Measurements from ENCODE around the gene DIPK2A. TPM values are rescaled to one million over a fixed set of nuclear protein-coding genes. Genes with fewer than 3 reads are reported as not detected.

DIPK2A gene
- total and polyA plus RNA-seq, 2 experiments from 2014 or later, result 19.0 to 38.5 TPM

GRCh38 chr3:143972505-143973258, 1.1 kb downstream of the DIPK2A start:
- peak; percentile 84 for DNase-seq (ENCODE audit: low spot score)
- H3K9me2 ChIP-seq (ENCODE audit: insufficient read depth), result no peaks in the 10 kb centered on the region
- peaks cover 47% of the 10 kb centered on the region for H3K79me2 ChIP-seq (replicated peaks; ENCODE audit: insufficient read depth)
- no peaks in the 10 kb centered on the region for H3K27me3 ChIP-seq (ENCODE audit: insufficient read depth)
- H2AFZ ChIP-seq, result no peak overlapping the region
- peaks cover 9% of the 10 kb centered on the region; the same call in 1 of the 2 replicates for H4K20me1 ChIP-seq (replicated peaks; ENCODE audit: insufficient read depth)
- no peaks in the 10 kb centered on the region for H3K36me3 ChIP-seq (ENCODE audit: insufficient read depth)
- peak overlapping the region; percentile 88 for H3K4me2 ChIP-seq
- peaks cover 4% of the 10 kb centered on the region; the same call in 1 of the 3 replicates for H3K36me3 Mint-ChIP-seq (ENCODE audit: low read depth)
- H3K27ac Mint-ChIP-seq, result peak overlapping the region; percentile 80
- H3K27ac ChIP-seq (ENCODE audit: low read depth), result no peak overlapping the region
- peak overlapping the region; percentile 94 for H3K4me3 Mint-ChIP-seq
- H3K4me1 ChIP-seq (ENCODE audit: insufficient read depth), result peaks cover 30% of the 10 kb centered on the region
- no peaks in the 10 kb centered on the region for H3F3A ChIP-seq (replicated peaks; ENCODE audit: low read depth)
- peak overlapping the region; percentile 91 for H3K4me3 ChIP-seq
- peaks cover 13% of the 10 kb centered on the region for H3K27me3 Mint-ChIP-seq (ENCODE audit: insufficient read depth, low read depth, poor library complexity)
- H3K4me1 Mint-ChIP-seq, result peaks cover 38% of the 10 kb centered on the region
- ATAC-seq, result peak; percentile 31
- no peaks in the 10 kb centered on the region; the same call in 2 of the 3 replicates for H3K9me3 Mint-ChIP-seq
- TF ChIP-seq ZNF331 (CRISPR knock-in tag; IDR thresholded peaks at IDR 0.05; ENCODE audit: low read depth) (no peak), POLR2AphosphoS5 (IDR thresholded peaks at IDR 0.05; ENCODE audit: low read depth) (no peak), STAT1 (IDR thresholded peaks at IDR 0.05; ENCODE audit: unreplicated experiment) (no peak), ZNF462 (CRISPR knock-in tag; IDR thresholded peaks at IDR 0.05) (no peak), EZH2phosphoT487 (IDR thresholded peaks at IDR 0.05; ENCODE audit: unreplicated experiment) (no peak), CTCF (conservative IDR thresholded peaks at IDR 0.05; ENCODE audit: low read depth in 2 of 2) (peak in 1 of 2 experiments; percentile 57), NANOG (IDR thresholded peaks at IDR 0.05; ENCODE audit: borderline replicate concordance) (no peak), ETS1 (IDR thresholded peaks at IDR 0.05) (no peak), JUNB (IDR thresholded peaks at IDR 0.05; ENCODE audit: unreplicated experiment) (no peak), CREB1 (CRISPR knock-in tag; IDR thresholded peaks at IDR 0.05; ENCODE audit: low read depth) (0 out of 2 replicates have a peak, but pooled peaks have one; percentile 10), ZNF114 (CRISPR knock-in tag; IDR thresholded peaks at IDR 0.05) (no peak)
- TF ChIP-seq, protein P1, sequence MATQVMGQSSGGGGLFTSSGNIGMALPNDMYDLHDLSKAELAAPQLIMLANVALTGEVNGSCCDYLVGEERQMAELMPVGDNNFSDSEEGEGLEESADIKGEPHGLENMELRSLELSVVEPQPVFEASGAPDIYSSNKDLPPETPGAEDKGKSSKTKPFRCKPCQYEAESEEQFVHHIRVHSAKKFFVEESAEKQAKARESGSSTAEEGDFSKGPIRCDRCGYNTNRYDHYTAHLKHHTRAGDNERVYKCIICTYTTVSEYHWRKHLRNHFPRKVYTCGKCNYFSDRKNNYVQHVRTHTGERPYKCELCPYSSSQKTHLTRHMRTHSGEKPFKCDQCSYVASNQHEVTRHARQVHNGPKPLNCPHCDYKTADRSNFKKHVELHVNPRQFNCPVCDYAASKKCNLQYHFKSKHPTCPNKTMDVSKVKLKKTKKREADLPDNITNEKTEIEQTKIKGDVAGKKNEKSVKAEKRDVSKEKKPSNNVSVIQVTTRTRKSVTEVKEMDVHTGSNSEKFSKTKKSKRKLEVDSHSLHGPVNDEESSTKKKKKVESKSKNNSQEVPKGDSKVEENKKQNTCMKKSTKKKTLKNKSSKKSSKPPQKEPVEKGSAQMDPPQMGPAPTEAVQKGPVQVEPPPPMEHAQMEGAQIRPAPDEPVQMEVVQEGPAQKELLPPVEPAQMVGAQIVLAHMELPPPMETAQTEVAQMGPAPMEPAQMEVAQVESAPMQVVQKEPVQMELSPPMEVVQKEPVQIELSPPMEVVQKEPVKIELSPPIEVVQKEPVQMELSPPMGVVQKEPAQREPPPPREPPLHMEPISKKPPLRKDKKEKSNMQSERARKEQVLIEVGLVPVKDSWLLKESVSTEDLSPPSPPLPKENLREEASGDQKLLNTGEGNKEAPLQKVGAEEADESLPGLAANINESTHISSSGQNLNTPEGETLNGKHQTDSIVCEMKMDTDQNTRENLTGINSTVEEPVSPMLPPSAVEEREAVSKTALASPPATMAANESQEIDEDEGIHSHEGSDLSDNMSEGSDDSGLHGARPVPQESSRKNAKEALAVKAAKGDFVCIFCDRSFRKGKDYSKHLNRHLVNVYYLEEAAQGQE (IDR thresholded peaks at IDR 0.05; ENCODE audit: unreplicated experiment), result no peak
